ENCODE measurements around the gene BCL7A.
"Not testable (repeated sequence)": the region's sequence is repeated elsewhere in the genome, so short reads cannot be mapped to it uniquely, and the experiment has no call there.

BCL7A gene

DNA sequence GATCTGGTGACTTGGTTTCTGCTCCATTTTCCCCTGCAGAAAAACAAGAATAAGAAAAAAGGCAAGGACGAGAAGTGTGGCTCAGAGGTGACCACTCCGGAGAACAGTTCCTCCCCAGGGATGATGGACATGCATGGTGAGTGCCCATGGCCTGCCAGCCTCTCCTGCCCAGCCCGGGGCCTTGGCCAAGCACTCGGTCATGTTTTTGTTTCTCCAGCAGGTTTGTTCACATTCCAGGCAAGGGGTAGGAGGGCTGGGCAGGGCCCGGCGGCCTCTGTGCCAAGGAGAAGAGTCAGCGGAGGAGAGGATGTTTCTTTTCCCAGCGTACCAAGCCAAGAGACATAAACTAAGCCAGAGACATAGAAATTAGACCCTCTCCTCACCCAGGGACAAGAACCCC, 13.6 kb downstream of the BCL7A start:
- peak; percentile 73 for DNase-seq (ENCODE audit: low read depth)
- TF ChIP-seq, protein P1, sequence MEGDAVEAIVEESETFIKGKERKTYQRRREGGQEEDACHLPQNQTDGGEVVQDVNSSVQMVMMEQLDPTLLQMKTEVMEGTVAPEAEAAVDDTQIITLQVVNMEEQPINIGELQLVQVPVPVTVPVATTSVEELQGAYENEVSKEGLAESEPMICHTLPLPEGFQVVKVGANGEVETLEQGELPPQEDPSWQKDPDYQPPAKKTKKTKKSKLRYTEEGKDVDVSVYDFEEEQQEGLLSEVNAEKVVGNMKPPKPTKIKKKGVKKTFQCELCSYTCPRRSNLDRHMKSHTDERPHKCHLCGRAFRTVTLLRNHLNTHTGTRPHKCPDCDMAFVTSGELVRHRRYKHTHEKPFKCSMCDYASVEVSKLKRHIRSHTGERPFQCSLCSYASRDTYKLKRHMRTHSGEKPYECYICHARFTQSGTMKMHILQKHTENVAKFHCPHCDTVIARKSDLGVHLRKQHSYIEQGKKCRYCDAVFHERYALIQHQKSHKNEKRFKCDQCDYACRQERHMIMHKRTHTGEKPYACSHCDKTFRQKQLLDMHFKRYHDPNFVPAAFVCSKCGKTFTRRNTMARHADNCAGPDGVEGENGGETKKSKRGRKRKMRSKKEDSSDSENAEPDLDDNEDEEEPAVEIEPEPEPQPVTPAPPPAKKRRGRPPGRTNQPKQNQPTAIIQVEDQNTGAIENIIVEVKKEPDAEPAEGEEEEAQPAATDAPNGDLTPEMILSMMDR (IDR thresholded peaks at IDR 0.05; ENCODE audit: control insufficient read depth, extremely low read depth, insufficient read depth), result no peak
- H3K4me3 ChIP-seq (ENCODE audit: low read depth, low read length), result no peak overlapping the region

DNA sequence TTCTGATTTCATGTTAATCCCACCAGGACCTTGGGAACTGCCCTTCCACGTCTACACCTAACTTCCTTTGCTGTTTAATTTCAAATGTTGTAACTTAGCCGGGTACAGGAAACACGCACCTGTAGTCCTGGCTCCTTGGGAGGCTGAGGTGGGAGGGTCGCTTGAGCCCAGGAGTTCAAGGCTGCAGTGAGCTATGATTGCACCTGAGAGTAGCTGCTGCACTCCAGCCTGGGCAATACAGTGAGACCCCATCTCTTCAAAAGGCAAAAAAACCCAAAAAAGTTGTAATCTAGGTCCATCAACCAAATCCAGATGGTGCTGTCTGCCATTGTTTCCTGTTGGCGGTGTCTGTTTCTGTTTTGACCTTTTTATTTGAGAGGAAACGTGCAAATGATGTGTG, 14.5 kb downstream of the BCL7A start:
- DNase-seq (ENCODE audit: low read depth), result no peak
- H3K4me3 ChIP-seq (ENCODE audit: low read depth, low read length), result no peak overlapping the region
- TF ChIP-seq, protein P1 (IDR thresholded peaks at IDR 0.05; ENCODE audit: control insufficient read depth, extremely low read depth, insufficient read depth), result no peak

DNA sequence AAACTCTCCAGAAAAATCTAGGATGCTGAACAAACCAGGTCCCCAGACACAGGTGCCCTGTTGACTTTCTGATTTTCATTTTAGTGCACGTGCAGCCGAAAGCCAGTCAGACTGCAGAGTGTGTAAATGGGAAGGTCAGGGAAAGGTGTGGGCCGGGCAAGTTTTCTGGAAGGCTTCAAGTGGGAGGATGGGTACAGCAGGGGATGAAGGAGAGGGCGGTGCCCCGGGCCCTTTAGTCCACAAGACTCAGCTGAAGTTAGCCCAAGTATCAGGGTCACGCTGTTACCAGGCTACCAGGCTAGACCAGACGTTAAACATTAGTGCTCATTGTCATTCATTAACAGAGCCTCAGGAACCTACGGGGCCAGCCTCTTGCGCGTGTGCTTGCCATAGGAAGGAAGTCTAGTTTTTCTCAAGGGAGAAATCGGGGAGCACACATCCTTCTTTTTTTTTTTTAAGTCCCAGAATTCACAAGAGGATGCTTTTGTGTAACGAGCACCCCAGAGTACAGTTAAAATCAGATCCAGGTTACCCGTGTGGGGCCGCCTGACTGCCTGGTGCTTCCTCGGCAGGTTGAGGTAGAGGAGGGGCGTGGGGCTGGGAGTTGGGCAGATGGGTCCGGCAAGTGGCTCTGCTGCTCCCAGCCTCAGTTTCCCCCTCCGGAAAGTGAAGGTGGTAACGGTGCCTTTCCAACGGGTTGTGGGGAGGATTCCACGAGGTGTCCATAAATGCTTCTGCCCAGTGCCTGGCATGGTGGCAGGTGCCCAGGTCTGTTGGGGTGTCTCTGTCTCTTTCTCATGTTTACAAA, 19.1 kb downstream of the BCL7A start:
- TF ChIP-seq, protein P1 (IDR thresholded peaks at IDR 0.05; ENCODE audit: control insufficient read depth, extremely low read depth, insufficient read depth), result no peak
- DNase-seq (ENCODE audit: low read depth), result no peak
- no peak overlapping the region for H3K4me3 ChIP-seq (ENCODE audit: low read depth, low read length)

DNA sequence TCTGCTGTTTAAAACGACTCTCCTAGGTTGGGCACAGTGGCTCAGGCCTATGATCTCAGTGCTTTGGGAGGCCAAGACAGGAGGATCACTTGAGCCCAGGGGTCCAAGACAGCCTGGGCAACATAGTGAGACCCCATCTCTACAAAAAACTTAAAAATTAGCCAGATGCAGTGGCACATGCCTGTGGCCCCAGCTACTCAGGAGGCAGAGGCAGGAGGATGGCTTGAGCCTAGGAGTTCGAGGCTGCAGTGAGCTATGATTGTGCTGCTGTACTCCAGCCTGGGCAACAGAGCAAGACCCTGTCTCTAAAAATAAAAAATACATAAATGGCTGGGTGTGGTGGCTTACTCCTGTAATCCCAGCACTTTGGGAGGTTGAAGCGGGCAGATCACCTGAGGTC, 19.8 kb downstream of the BCL7A start:
- not testable (repeated sequence) for H3K4me3 ChIP-seq (ENCODE audit: low read depth, low read length)

DNA sequence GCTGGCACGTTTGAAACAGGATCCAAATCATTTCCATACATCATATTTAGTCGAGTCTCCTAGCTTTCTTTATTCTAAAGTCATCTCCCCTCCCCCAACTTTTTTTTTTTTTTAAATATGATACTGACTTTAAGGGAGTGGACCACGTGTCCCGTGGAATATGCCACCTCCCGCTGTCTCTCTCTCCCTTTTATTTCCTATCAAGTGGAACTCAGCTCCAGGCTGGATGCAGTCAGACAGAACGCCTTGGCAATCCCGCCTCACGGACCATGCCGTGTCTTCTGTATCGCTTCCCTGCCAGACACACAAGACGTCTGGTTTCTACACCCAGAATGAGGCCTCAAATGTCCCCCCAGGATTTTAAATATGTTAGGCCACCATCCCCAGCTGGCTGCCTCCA, 21.2 kb downstream of the BCL7A start:
- no peak overlapping the region for H3K4me3 ChIP-seq (ENCODE audit: low read depth, low read length)
- DNase-seq (ENCODE audit: low read depth), result no peak
- TF ChIP-seq, protein P1 (IDR thresholded peaks at IDR 0.05; ENCODE audit: control insufficient read depth, extremely low read depth, insufficient read depth), result no peak

More for the DNA sequence above, 19.8 kb downstream of the BCL7A start:
- DNase-seq (ENCODE audit: low read depth), result not testable (repeated sequence)

DNA sequence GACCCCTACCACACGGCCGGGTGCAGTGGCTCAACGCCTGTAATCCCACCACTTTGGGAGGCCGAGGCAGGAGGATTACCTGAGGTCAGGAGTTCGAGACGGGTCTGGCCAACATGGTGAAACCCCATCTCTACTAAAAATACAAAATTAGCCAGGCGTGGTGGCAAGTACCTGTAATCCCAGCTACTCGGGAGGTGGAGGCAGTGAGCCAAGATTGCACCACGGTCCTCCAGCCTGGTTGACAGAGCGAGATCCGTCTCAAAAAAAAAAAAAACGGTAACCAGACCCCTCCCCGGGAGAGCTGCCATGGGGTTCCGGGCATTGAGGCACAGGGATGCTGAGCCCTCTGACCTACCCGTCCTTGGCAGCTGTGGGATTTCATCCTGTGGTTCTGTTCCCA, 21.8 kb downstream of the BCL7A start:
- no peak overlapping the region for H3K4me3 ChIP-seq (ENCODE audit: low read depth, low read length)
- DNase-seq (ENCODE audit: low read depth), result no peak
- TF ChIP-seq, protein P1 (IDR thresholded peaks at IDR 0.05; ENCODE audit: control insufficient read depth, extremely low read depth, insufficient read depth), result no peak

DNA sequence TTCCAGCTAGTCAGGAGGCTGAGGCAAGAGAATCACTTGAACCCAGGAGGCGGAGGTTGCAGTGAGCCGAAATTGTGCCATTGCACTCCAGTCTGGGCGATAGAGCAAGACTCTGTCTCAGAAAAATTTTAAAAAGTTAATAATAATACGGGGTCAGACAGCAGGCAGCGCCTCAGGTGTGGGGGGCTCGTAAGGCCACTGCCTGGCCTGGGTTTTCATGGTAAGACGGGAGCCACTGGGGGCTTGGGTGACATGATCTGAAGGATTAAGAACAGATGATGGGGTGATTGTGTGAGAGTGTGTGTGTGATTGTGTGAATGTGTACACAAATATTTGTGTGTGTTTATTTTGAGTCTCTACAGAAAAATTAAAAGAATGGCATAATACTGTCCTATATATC, 23.6 kb downstream of the BCL7A start:
- TF ChIP-seq, protein P1 (IDR thresholded peaks at IDR 0.05; ENCODE audit: control insufficient read depth, extremely low read depth, insufficient read depth), result no peak
- DNase-seq (ENCODE audit: low read depth), result no peak
- H3K4me3 ChIP-seq (ENCODE audit: low read depth, low read length), result no peak overlapping the region
